HepG2 (cell line): ENCODE data around the gene SKA2. TPM values are rescaled to one million over a fixed set of nuclear protein-coding genes. Genes with fewer than 3 reads are reported as not detected.

ENCODE experiments used
- CENPBD1 ChIP-seq: sonication (generic); formaldehyde crosslinking; IDR thresholded peaks from 2 replicates; pipeline ENCODE4 v1.8.0; 2022; ENCODE audit warnings: missing genetic modification reagents, low read depth, mild to moderate bottlenecking, borderline replicate concordance
- FOXA1 ChIP-seq, 2 experiments: fragments of 450-650 bp in 1 of 2; sonication (generic) in 1 of 2; formaldehyde crosslinking in 1 of 2; IDR thresholded peaks; 2 replicates each; pipeline versions ENCODE4 v1.4.0 to v1.6.1; 2016 to 2020; ENCODE audit warnings: missing genetic modification reagents in 1 of 2
- GTF2F1 ChIP-seq: fragments of 150-350 bp; IDR thresholded peaks from 2 replicates; pipeline ENCODE4 v1.6.1; 2014; ENCODE audit warnings: low read length
- MIER3 ChIP-seq: IDR thresholded peaks from 2 replicates; pipeline ENCODE4 v1.6.1; 2016; ENCODE audit warnings: missing compliant biosample characterization, borderline replicate concordance
- PBX2 ChIP-seq: IDR thresholded peaks from 2 replicates; pipeline ENCODE4 v1.6.1; 2016; ENCODE audit warnings: control low read depth
- POLR2G ChIP-seq: fragments of 200-400 bp; formaldehyde crosslinking; IDR thresholded peaks from 2 replicates; pipeline ENCODE4 v1.6.1; 2018; ENCODE audit warnings: mild to moderate bottlenecking, low read depth, low read length, moderate library complexity
- SAFB2 ChIP-seq: sonication (generic); formaldehyde crosslinking; IDR thresholded peaks from 2 replicates; pipeline ENCODE4 v1.5.1; 2020; ENCODE audit warnings: missing genetic modification reagents, low read depth, mild to moderate bottlenecking, borderline replicate concordance
- SOX5 ChIP-seq: IDR thresholded peaks from 2 replicates; pipeline ENCODE4 v1.6.1; 2016; ENCODE audit warnings: borderline replicate concordance
- TBX2 ChIP-seq: sonication (generic); formaldehyde crosslinking; IDR thresholded peaks from 2 replicates; pipeline ENCODE4 v1.5.0; 2020; ENCODE audit warnings: missing genetic modification reagents, mild to moderate bottlenecking, borderline replicate concordance
- TCF7 ChIP-seq: sonication (generic); IDR thresholded peaks from 2 replicates; pipeline ENCODE4 v1.6.1; 2016; ENCODE audit warnings: antibody characterized with exemption, low read depth
- THAP9 ChIP-seq: sonication (generic); formaldehyde crosslinking; IDR thresholded peaks from 2 replicates; pipeline ENCODE4; 2020; ENCODE audit warnings: missing genetic modification reagents, mild to moderate bottlenecking, borderline replicate concordance
- USF2 ChIP-seq, 2 experiments: sonication (generic) in 1 of 2; formaldehyde crosslinking in 1 of 2; IDR thresholded peaks; 2 replicates each; pipeline versions ENCODE4 v1.5.1 to v1.6.1; 2011 to 2020; ENCODE audit warnings: borderline replicate concordance in 1 of 2, low read depth in 1 of 2, low read length in 1 of 2, mild to moderate bottlenecking in 1 of 2, missing genetic modification reagents in 1 of 2, moderate library complexity in 1 of 2
- ZNF574 ChIP-seq: sonication (generic); formaldehyde crosslinking; IDR thresholded peaks from 2 replicates; pipeline ENCODE4 v1.4.0; 2020; ENCODE audit warnings: missing genetic modification reagents
- ZNF770 ChIP-seq: sonication (generic); formaldehyde crosslinking; IDR thresholded peaks from 2 replicates; pipeline ENCODE4 v1.5.0; 2020; ENCODE audit warnings: mild to moderate bottlenecking, missing genetic modification reagents
- ZNF776 ChIP-seq: sonication (generic); formaldehyde crosslinking; IDR thresholded peaks from 2 replicates; pipeline ENCODE4 v1.4.0; 2020; ENCODE audit warnings: mild to moderate bottlenecking, missing genetic modification reagents
- polyA plus RNA-seq, 8 experiments: library from polyadenylated mRNA; depleted of rRNA in 3 of 8; stranded (reverse) in 7 of 8; unstranded in 1 of 8; fragments of >200 nt; fragmentation: Illumina TruSeq in 4 of 8; extraction: Trizol in 4 of 8; gene quantifications; 2 replicates each; pipeline versions ENCODE4 v1.2.1 to v1.2.3, GENCODE V29; 2011 to 2016; ENCODE audit warnings: low read depth in 4 of 8, missing spikeins in 1 of 8, mixed read lengths in 1 of 8; ENCODE audit not compliant: insufficient read depth in 1 of 8
- total RNA-seq, 5 experiments: library from RNA; depleted of rRNA; stranded (reverse); fragments of >200 nt; fragmentation: Illumina TruSeq; extraction: Trizol; gene quantifications; 2 replicates each; pipeline ENCODE4 v1.2.3, GENCODE V29; 2016; ENCODE audit warnings: low read depth in 1 of 5

Gene SKA2
- total and polyA plus RNA-seq, 2 of the 13 experiments (the other 11 are each of a cell fraction or from before 2014, with no cell fraction given), result 18.6 to 91.8 TPM

GRCh38 chr17:59154721-59155438, at the start of gene SKA2 (continued):
- TF ChIP-seq THAP9 (CRISPR knock-in tag), result peak; percentile 68; the same call in 1 of the 2 replicates
- TF ChIP-seq ZNF770, result peak; percentile 27
- peak; percentile 63 for TF ChIP-seq ZNF574 (CRISPR knock-in tag)
- peak; percentile 31; the same call in 1 of the 2 replicates for TF ChIP-seq SOX5 (CRISPR knock-in tag)
- peak; percentile 77 for TF ChIP-seq PBX2 (CRISPR knock-in tag)
- TF ChIP-seq SAFB2, result no peak; the same call in 1 of the 2 replicates
- TF ChIP-seq FOXA1 (IDR thresholded peaks at IDR 0.05), result no peak
- TF ChIP-seq FOXA1 (CRISPR knock-in tag; IDR thresholded peaks at IDR 0.05), result peak; percentile 68; the same call in 1 of the 2 replicates
- peak; percentile 61 for TF ChIP-seq TCF7
- TF ChIP-seq CENPBD1 (CRISPR knock-in tag), result no peak
- TF ChIP-seq USF2 (IDR thresholded peaks at IDR 0.05; ENCODE audit: low read depth, low read length), result 0 out of 2 replicates have a peak, but pooled peaks have one; percentile 3
- no peak for TF ChIP-seq USF2 (CRISPR knock-in tag; IDR thresholded peaks at IDR 0.05; ENCODE audit: borderline replicate concordance)
- TF ChIP-seq GTF2F1, result 0 out of 2 replicates have a peak, but pooled peaks have one; percentile 56
- peak; percentile 51; the same call in 1 of the 2 replicates for TF ChIP-seq ZNF776 (CRISPR knock-in tag)
- TF ChIP-seq MIER3 (CRISPR knock-in tag), result 0 out of 2 replicates have a peak, but pooled peaks have one; percentile 12
- TF ChIP-seq POLR2G, result peak; percentile 67
- peak; percentile 62 for TF ChIP-seq TBX2 (CRISPR knock-in tag)
